ENCODE measurements around the gene FRMPD1.

DNA sequence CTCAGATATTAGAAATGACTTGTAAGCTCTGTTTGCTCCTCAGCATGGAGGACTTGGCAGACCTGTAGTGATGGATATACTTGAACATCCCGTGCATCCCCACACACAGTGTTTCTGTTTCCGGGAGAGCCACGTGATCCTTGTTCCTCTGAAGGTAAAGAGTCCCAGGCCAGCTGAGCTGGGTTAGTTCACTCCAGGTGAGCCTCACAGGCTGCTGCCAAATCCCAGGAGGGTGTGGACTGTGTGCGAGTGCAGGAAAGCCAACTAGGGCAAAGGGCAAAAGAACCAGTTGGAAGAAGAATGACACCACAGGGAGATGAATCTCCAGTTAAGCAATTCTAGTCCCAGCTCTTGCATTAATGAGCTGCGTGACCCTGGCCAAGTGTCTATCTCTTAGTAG, 47.9 kb upstream of the FRMPD1 start:
- TF ChIP-seq, protein P1, sequence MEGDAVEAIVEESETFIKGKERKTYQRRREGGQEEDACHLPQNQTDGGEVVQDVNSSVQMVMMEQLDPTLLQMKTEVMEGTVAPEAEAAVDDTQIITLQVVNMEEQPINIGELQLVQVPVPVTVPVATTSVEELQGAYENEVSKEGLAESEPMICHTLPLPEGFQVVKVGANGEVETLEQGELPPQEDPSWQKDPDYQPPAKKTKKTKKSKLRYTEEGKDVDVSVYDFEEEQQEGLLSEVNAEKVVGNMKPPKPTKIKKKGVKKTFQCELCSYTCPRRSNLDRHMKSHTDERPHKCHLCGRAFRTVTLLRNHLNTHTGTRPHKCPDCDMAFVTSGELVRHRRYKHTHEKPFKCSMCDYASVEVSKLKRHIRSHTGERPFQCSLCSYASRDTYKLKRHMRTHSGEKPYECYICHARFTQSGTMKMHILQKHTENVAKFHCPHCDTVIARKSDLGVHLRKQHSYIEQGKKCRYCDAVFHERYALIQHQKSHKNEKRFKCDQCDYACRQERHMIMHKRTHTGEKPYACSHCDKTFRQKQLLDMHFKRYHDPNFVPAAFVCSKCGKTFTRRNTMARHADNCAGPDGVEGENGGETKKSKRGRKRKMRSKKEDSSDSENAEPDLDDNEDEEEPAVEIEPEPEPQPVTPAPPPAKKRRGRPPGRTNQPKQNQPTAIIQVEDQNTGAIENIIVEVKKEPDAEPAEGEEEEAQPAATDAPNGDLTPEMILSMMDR (IDR thresholded peaks at IDR 0.05): no peak
- TF ChIP-seq POLR2A (IDR thresholded peaks at IDR 0.05): no peak
